ENCODE data around the gene DMAP1. TPM values are rescaled to one million over a fixed set of nuclear protein-coding genes. Genes with fewer than 3 reads are reported as not detected.

DMAP1 gene
- total and polyA plus RNA-seq, 2 of the 8 experiments (the other 6 are each of a cell fraction or from before 2014, with no cell fraction given) = 36.4 to 42.4 TPM

DNA sequence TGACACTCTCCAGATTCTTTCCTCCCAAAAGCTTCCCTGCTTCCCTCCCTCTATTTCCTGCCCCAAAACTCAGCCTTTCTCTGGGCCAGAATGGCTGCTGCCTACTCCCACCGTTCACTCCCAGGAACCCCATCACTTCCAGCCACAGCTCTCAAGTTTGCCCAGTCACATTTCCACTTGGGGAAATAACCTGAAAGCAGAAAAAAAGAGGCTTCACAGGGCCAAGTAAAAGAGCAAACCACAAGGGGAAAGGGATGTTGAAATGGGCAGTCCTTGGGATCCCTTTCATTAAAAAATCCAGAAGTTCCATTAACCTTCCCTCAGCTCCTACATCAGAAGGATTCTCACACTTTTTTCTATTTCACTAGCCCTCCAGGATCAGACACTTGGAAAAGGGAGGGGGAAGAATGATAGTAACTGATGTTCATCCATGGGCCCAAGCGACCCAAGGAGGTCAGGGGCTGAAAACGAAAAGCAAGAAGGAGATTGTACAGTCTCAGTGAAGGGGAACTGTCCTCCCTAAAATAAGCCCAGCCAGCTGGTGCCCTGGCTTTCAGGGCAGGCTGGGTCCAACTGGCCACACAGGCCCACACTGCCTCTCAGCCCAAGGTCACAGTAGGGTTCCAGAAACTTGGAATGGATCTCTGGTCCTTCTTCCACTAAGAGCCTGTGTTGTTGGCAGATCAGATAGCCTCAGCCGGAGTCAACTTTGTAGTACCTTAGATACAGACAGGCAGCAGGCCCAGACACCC is 49.7 kb downstream of the DMAP1 start:
- H3K4ac ChIP-seq (replicated peaks; ENCODE audit: insufficient read length, low read depth, low read length) = no peak overlapping the region
- H3K27me3 ChIP-seq (replicated peaks in 1 of 4; ENCODE audit: control insufficient read depth in 3 of 4, extremely low read depth in 1 of 4, insufficient read depth in 3 of 4, low read length in 3 of 4) = no peaks in the 10 kb centered on the region
- H4K8ac ChIP-seq (ENCODE audit: extremely low read depth, insufficient read depth, low read length) = no peak overlapping the region
- no peak overlapping the region for H3K18ac ChIP-seq (ENCODE audit: extremely low read depth, low read length)
- peaks cover 2 to 3% of the 10 kb centered on the region in 2 experiments for H4K20me1 ChIP-seq (replicated peaks in 1 of 2; ENCODE audit: control insufficient read depth in 1 of 2, insufficient read depth in 2 of 2, low read length in 2 of 2)
- no peak overlapping the region for H2AFZ ChIP-seq (ENCODE audit: low read length)
- H2BK20ac ChIP-seq (ENCODE audit: low read length) = no peak overlapping the region
- peaks cover 3% of the 10 kb centered on the region for H3K79me1 ChIP-seq (ENCODE audit: low read depth, low read length)
- no peak overlapping the region for H2BK120ac ChIP-seq (replicated peaks; ENCODE audit: low read depth, low read length)
- ChIA-PET POLR2A (ENCODE audit: partially characterized antibody) (interaction anchor here (1.1 to 1.8 kb wide), 4 partner anchors 10 to 512 kb away, joined by 3 to 4 read pairs (median 4); partner anchors contain the start of gene RPS8), CTCF (ENCODE audit: partially characterized antibody) (interaction anchor here (0.6 to 7.9 kb wide), 9 partner anchors 9 to 418 kb away, joined by 3 to 33 read pairs (median 5); no protein-coding TSS in a partner anchor)
- no peak for FAIRE-seq
- H3K23me2 ChIP-seq (ENCODE audit: low read depth, low read length) = no peaks in the 10 kb centered on the region
- no peak for DNase-seq (ENCODE audit: low read depth in 1 of 2, low spot score in 2 of 2)
- H3K79me2 ChIP-seq (ENCODE audit: control insufficient read depth in 1 of 2, insufficient read depth in 2 of 2, low read length in 2 of 2) = no peaks in the 10 kb centered on the region
- no peaks in the 10 kb centered on the region for H3K36me3 ChIP-seq (ENCODE audit: control insufficient read depth in 2 of 4, insufficient read depth in 4 of 4, low read length in 3 of 4)
- H2BK5ac ChIP-seq (ENCODE audit: low read depth, low read length) = no peak overlapping the region
- no peak overlapping the region for H3K56ac ChIP-seq (replicated peaks; ENCODE audit: insufficient read length, low read depth, low read length)
- no peak overlapping the region for H4K91ac ChIP-seq (replicated peaks; ENCODE audit: insufficient read length, low read length)
- no peak overlapping the region for H3K14ac ChIP-seq (ENCODE audit: insufficient read length)
- H3K27ac ChIP-seq (ENCODE audit: low read depth, low read length) = no peak overlapping the region
- H2BK15ac ChIP-seq (ENCODE audit: low read length) = no peak overlapping the region
- no peaks in the 10 kb centered on the region for H3K9me3 ChIP-seq (ENCODE audit: insufficient read depth in 2 of 2, low read depth in 1 of 2, low read length in 1 of 2)
- no peak overlapping the region for H3K4me2 ChIP-seq (ENCODE audit: insufficient read depth in 1 of 2, low read depth in 2 of 2, low read length in 2 of 2)
- 88% methylated on average over 4 of the region's 4 CpGs; no CpG with 5 or more reads in 1 of the 2 experiments for WGBS, 2 experiments (ENCODE audit: extremely low coverage in 1 of 2, insufficient coverage in 1 of 2, insufficient read length in 1 of 2, insufficient replicate concordance in 2 of 2, low coverage in 1 of 2, low lambda C conversion rate in 2 of 2, missing lambda C conversion rate in 1 of 2)
- H2AK5ac ChIP-seq (ENCODE audit: low read depth, low read length) = no peak overlapping the region; the same call in 1 of the 2 replicates
- H3K23ac ChIP-seq (ENCODE audit: insufficient read length) = no peak overlapping the region
- no peak for TF ChIP-seq RAD21 (IDR thresholded peaks at IDR 0.05 in 1 of 2, conservative IDR thresholded peaks at IDR 0.05 in 1 of 2; ENCODE audit: low read depth in 2 of 2, low read length in 2 of 2)
- no peak for TF ChIP-seq GTF2F1 (IDR thresholded peaks at IDR 0.05; ENCODE audit: borderline replicate concordance, low read depth, low read length)
- TF ChIP-seq SRF (IDR thresholded peaks at IDR 0.05; ENCODE audit: low read depth, low read length) = no peak
- TF ChIP-seq BACH1 (IDR thresholded peaks at IDR 0.05; ENCODE audit: low read length) = no peak
- TF ChIP-seq, protein P1, sequence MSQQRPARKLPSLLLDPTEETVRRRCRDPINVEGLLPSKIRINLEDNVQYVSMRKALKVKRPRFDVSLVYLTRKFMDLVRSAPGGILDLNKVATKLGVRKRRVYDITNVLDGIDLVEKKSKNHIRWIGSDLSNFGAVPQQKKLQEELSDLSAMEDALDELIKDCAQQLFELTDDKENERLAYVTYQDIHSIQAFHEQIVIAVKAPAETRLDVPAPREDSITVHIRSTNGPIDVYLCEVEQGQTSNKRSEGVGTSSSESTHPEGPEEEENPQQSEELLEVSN (IDR thresholded peaks at IDR 0.05) = no peak
- no peak for TF ChIP-seq KDM5A (IDR thresholded peaks at IDR 0.05; ENCODE audit: low read length)
- no peak for TF ChIP-seq USF2 (IDR thresholded peaks at IDR 0.05; ENCODE audit: low read length)
- H3K9ac ChIP-seq (replicated peaks in 1 of 4; ENCODE audit: extremely low read depth in 1 of 4, low read depth in 3 of 4, low read length in 3 of 4) = no peak overlapping the region
- peaks cover 1 to 13% (median 8%) of the 10 kb centered on the region in 4 experiments; a peak in 5 of 7 replicates for H3K4me1 ChIP-seq (replicated peaks in 1 of 4; ENCODE audit: control insufficient read depth in 3 of 4, insufficient read depth in 4 of 4, low read length in 3 of 4)
- no peak overlapping the region for H2BK12ac ChIP-seq (ENCODE audit: low read depth, low read length)
- H4K5ac ChIP-seq (ENCODE audit: insufficient read length, low read depth, low read length) = no peak overlapping the region
- no peak overlapping the region for H3K4me3 ChIP-seq (ENCODE audit: extremely low read depth in 1 of 4, insufficient read depth in 2 of 4, low read depth in 3 of 4, low read length in 4 of 4)

Data from H1 (cell line).